CD4-positive, alpha-beta T cell treated with Interleukin-12 subunit alpha and Interleukin-12 subunit beta, for 1 hour (primary cell): ENCODE data around the gene ALKAL2.

ENCODE experiments used
- DNase-seq: peaks from one replicate; pipeline ENCODE4 v3.0.0-alpha.2; 2020

Gene ALKAL2

GRCh38 chr2:289362-290089 is 1.6 kb upstream of the ALKAL2 start:
- DNase-seq = no peak

DNA sequence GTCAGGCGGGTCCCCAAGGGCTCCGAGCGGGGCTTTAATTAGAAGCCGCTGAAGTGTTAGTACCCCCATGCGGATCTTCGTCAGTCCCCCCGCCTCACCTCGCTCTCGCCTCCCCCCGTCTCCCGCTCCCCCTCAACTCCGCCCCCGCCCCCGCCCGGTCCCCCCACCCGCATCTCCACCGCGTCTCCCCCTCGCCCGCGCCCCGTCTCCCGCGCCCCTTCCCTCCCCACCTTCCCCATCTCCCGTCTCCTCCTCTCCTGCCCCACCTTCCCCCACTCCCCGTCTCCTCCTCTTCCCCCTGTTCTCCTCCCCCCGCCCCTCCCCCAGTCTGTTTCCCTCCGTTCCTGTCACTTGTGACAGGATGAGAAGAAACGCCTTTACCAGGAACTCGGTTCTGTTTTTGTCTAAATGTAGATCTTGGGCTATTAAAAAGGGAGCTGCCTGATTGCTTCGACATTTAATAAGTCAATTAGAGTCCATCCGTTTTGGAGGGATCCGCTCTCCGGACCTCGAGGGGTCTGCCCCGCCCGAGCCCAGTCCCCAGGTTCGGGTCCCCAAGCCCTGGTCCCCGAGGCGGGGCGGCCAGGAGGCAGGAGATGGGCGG is 969 bp upstream of the ALKAL2 start:
- no peak for DNase-seq

DNA sequence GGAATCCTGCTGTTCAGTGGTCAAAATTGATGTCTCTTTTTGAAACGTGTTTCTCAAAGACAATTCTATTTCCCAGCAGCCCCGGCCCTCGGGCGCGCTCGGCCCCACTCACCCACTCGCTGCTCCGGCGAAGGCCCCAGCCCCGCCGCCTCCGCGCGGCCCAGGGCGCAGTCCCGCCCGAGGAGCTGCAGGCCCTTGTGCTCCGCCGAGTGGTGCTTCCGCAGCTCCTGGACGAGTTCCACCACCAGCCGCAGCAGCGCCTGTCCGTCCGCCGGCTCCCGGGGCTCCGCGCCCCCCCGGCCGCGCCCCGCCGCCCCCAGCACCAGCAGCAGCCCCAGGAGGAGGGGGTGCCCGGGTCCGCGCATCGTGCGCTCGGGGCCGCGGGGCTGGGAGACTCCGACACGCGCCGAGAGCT is 413 bp downstream of the ALKAL2 start:
- DNase-seq = no peak

DNA sequence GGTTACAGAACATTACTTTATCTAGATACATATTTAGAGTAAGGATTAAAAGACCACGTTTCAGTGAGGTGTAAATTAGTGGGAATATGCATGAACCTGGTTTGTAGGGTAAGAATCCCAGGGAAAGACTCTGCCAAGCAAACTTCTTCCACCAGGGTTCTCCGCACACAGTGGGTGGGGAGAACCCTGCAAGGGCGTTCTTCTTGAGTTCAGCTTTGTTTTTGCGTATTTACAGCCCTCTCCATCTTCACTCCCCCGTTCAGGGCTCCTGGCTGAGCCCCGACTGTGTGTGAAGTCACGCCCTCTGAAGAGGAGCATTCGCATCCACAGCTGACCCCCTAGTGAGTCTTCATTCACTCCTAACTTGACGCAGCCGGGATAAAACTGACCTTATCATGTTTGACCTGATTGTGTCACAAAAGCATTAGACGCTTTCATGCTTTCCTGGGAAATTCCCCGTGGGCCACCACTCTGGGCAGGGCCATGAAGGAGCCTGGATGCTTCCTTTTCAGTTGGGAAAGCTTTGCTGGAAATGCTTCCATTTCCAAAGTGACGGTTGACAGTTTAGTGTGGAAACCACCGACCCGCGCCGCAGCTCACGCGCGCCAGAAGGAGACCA is 1.0 kb downstream of the ALKAL2 start:
- no peak for DNase-seq

DNA sequence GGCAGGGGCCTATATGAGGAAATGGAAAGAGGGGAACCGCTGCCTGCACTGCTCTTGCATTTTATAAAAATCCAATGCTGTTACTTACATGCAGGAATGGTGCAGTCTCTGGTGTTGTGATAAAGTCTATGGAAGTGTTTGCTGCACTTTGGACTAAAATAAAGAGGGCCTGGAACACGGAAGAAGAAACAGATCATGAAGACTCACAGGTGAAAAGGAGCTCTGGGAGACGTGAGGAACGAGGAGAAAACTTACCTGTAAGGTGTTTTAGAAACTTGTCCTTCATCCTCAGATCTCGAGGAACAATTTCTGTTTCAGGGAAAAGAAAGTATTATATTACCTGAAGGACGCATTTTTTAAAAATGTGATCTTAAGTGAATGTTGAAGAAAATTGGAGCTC is 1.9 kb downstream of the ALKAL2 start:
- no peak for DNase-seq

DNA sequence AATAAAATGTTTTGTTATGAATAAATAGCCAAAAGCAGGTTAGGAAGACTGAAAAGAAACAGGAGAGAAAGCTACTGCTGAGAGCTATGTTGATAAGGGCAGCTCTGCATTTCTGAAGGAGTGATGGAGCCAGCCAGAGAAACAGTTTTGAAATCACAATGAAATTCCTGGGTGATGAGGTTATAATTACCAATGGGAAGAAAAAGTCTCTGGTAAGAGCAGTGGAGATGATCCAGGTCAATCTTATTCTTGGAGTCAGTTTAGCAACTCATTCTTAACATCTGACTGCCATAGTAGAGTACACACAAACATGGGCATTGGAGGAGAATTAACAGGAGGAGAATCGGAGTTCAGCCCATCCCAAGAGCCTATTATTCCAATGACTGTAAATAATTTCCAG is 2.4 kb downstream of the ALKAL2 start:
- no peak for DNase-seq

DNA sequence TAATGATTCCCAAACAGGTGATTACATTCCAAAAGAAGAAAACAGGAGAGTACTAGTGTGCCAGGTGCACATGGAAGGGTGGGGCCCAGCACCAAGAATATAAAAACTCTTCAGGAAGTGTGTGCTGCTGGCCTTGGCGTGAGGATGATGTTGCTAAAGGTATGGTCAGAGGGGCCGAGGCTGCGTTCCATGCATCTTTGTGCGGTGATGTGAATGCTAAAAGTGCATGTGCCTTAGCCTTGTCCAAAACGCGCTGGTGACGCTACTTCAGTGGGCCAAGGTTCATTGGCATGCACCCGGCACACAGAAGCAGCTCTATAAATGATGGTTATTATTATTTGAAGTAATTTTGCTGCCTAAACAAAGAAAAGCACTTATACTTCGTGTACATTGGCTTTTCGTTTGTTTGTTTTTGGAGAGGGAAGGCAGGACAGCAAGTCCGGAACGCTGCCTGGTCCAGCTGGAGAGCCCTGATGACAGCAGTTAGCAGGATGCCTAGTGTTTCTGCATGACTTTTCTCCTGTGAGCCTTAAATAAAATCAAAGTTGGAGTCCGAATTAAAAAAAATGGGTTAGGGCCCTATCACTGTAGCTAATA is 2.9 kb downstream of the ALKAL2 start:
- DNase-seq = no peak

DNA sequence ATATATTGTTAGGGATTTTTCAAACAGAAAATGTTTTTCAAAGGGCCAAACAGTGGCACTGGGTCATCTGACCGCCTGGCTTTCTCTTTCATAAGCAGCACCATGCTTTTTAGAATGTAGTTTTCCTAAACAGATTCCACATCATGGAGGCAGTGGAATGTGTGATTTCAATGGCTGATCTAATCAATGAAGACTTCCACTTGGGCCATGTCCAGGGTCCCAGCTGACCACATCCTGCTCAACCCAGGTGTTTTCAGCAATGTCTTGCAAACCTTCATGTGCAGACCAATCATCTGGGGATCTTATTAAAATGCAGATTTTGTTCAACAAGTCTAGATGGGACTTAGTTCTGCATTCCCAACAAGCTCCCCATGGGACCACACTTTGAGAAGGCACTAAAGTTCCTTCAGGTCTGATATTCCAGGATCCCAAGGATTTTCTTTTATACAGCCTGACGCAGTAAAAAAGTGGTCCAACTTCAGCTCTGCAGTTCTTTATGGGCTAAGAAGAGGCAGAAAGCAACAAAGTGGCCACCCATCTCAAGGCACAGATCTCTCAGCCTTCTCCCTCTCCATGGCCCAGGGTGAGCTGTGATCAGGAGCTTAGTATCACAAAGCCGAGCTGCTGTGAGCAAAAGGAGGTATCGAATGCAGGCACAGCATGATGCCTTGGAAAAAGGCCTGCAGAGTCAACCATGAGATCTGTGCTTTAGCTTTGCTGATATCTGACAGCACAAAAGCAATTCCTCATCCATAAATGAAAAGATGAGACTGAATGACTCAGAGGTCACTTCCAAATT is 3.7 kb downstream of the ALKAL2 start:
- no peak for DNase-seq

DNA sequence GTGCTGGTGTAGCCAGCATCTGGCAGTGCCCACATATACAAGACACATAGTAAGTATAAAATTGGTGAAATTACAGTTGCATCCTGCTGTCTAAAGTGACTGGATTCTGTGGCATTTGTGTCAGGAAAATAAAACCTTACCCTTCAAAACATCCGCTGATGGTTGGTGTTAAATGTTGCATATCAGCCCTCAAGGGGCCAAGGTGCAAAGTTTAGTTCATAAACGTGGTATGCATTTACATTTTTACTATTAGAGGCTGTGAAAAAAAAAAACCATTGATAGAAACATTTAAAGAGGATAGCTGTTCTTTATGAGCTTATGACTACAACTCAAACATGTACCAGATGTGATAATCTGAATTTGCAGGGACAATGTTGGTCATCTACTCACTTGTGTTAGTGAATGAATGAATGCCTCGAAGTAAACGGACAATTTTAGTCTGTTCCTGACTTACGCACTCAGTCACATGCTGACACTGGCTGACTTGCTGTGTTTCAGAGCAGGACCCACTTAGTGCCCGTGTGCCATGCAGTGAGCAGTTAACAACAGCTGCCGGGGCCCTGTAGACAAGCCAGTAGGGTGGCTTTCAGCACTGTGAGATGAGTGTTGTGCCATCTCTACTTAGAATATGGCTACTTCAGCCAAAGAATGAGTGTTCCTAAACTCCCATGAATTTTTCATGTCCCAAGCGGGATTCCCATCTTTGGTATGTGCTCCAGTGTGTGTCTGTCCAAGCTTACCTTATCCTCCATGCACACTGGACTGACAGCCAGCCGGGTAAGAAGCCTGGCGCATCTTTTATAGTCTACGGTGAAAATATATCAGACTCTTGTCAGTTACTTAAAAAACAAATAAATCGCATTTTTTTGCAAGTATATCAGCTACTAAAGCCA is 5.3 kb downstream of the ALKAL2 start:
- no peak for DNase-seq

GRCh38 chr2:281381-281780 is 6.5 kb downstream of the ALKAL2 start:
- DNase-seq = no peak

GRCh38 chr2:280650-281110 is 7.2 kb downstream of the ALKAL2 start:
- DNase-seq = no peak

- no peak for DNase-seq
Observed at GRCh38 chr2:279956-280649, 7.8 kb downstream of the ALKAL2 start.

DNA sequence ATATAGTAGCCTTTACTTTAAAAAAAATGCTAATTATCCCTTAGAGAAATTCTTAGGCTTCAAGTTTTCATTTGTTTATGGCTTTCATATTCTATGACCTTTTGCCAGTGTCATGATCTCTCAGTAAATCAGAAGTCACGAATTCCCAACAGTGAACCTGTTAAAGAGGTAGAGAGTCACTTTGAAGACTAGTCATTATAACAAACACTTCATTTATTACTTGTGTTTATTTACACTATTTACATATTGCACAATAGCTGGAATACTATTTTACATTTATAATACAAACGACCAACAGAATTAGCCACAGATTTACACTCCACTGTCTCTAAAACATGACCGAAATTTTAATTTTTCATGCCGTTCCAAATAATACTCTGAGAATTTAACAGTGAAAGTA is 8.5 kb downstream of the ALKAL2 start:
- DNase-seq = no peak

- DNase-seq = no peak
Observed at GRCh38 chr2:278927-279320, 9.0 kb downstream of the ALKAL2 start.

- no peak for DNase-seq
Observed at GRCh38 chr2:278312-278926, 9.5 kb downstream of the ALKAL2 start.

- DNase-seq = no peak
Observed at GRCh38 chr2:275466-275865, 12.4 kb downstream of the ALKAL2 start.

DNA sequence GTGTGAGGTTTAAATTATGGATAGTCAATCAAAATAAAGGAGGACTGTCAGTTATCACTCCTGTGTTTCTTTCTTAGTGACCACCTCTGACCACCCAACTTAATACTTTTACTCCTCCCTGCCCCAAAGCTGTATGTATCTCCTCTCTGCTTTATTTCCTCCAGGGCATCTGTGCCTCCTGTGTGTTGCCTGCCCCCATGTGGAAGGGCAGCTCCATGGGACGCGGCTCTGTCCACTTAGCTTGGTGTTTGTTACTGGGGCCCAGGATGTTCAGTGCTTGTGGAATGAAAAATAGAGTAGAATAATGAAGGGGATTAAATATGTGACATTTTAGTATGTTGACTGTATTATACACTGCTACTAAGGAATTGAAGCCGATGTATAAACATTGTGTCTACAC is 13.4 kb downstream of the ALKAL2 start:
- DNase-seq = no peak

- no peak for DNase-seq
Observed at GRCh38 chr2:273333-273732, 14.6 kb downstream of the ALKAL2 start.

DNA sequence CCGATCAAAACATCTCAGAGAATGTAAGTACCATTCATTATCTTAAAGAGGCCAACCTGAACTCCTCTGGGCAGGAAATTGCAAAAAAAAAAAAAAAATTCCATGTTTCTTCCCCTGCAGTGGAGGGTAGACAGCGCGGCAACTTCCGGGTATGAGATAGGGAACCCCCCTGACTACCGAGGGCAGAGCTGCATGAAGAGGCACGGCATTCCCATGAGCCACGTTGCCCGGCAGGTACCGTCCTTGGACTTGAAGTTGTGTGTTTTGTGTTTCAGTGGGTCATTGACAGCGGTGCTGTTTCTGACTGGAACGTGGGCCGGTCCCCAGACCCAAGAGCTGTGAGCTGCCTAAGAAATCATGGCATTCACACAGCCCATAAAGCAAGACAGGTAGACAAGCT is 16.0 kb downstream of the ALKAL2 start:
- no peak for DNase-seq

DNA sequence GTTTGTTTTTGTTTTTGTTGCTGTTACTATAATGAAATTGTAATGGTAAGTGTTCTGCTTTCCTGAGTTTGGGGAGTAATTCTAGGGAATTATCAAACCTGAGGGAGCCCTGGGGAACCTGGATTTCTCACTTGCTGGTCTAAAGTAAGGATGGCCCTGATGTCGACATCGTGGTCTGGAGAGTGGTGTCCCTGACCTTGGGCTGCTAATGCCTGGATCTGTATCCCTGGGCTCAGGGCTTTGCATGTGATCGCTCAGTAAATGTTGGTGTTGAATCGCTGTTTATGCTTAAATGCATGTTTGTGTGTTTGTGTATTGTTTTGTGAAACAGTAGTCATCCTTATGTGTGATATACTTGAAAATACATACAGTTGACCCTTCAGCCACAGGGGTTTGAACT is 17.0 kb downstream of the ALKAL2 start:
- no peak for DNase-seq
